ENCODE results near the gene SIMC1. TPM values are rescaled to one million over a fixed set of nuclear protein-coding genes. Genes with fewer than 3 reads are reported as not detected.

The SIMC1 gene
- total RNA-seq, 1 donor from 2014 or later: 10.9 TPM

DNA sequence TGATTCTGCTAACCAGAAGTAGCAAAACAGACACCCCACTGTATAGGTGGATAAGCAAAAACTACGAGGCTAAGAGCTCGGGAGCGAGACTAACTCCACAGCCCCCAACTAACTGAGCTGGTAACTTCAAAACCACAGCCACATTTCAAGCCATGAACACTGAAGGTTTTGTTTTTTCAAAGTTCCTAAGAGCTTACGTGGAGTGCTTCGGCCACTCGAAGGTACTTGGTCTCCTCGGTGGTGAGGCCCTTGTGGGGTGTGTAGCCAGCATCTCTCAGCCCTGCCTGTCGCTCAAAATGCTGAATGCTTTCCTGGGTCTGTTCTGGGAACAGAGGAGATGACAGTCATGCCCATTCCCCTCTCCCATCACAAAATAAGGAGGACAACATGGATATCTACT is 112.2 kb downstream of the SIMC1 start:
- Mint-ChIP-seq H3K9me3 (no peaks in the 10 kb centered on the region), H3K4me3 (no peak overlapping the region), H3K4me1 (no peaks in the 10 kb centered on the region), H3K27ac (no peak overlapping the region), H3K36me3 (peaks cover 47% of the 10 kb centered on the region), H3K27me3 (ENCODE audit: insufficient read depth, low read depth) (no peaks in the 10 kb centered on the region)
- H3K4me2 ChIP-seq: no peak overlapping the region
- peaks cover 38% of the 10 kb centered on the region for H3K79me2 ChIP-seq (ENCODE audit: low read depth)
- TF ChIP-seq EZH2 (IDR thresholded peaks at IDR 0.05) (no peak), CTCF (IDR thresholded peaks at IDR 0.05) (no peak), EZH2phosphoT487 (IDR thresholded peaks at IDR 0.05) (no peak)
- peaks cover 3% of the 10 kb centered on the region for H3K4me1 ChIP-seq
- DNase-seq (ENCODE audit: low spot score): no peak
- H2AFZ ChIP-seq (replicated peaks): no peak overlapping the region
- no peaks in the 10 kb centered on the region for H3F3A ChIP-seq (ENCODE audit: low read depth)
- H3K27me3 ChIP-seq: no peaks in the 10 kb centered on the region
- H3K9me3 ChIP-seq (ENCODE audit: low read depth): no peaks in the 10 kb centered on the region
- no peak overlapping the region for H3K27ac ChIP-seq
- no peaks in the 10 kb centered on the region for H3K36me3 ChIP-seq
- H3K4me3 ChIP-seq: no peak overlapping the region
- H4K20me1 ChIP-seq (ENCODE audit: low read depth): peaks cover 55% of the 10 kb centered on the region
- H3K9ac ChIP-seq: no peak overlapping the region

GRCh38 chr5:176352116-176352878 is 114.1 kb downstream of the SIMC1 start:
- Histone ChIP-seq H3K9me3 (ENCODE audit: low read depth) (no peaks in the 10 kb centered on the region), H3K4me3 (no peak overlapping the region), H3F3A (ENCODE audit: low read depth) (no peaks in the 10 kb centered on the region), H3K79me2 (ENCODE audit: low read depth) (peaks cover 57% of the 10 kb centered on the region), H3K27ac (no peak overlapping the region), H3K36me3 (no peaks in the 10 kb centered on the region), H3K4me1 (peaks cover 11% of the 10 kb centered on the region), H3K27me3 (no peaks in the 10 kb centered on the region), H2AFZ (replicated peaks) (no peak overlapping the region), H3K4me2 (no peak overlapping the region), H4K20me1 (ENCODE audit: low read depth) (peaks cover 74% of the 10 kb centered on the region), H3K9ac (no peak overlapping the region)
- peaks cover 6% of the 10 kb centered on the region for H3K4me1 Mint-ChIP-seq
- H3K36me3 Mint-ChIP-seq: peaks cover 52% of the 10 kb centered on the region
- no peak for TF ChIP-seq EZH2 (IDR thresholded peaks at IDR 0.05)
- no peak for TF ChIP-seq CTCF (IDR thresholded peaks at IDR 0.05)
- TF ChIP-seq EZH2phosphoT487 (IDR thresholded peaks at IDR 0.05): no peak
- no peak overlapping the region for H3K27ac Mint-ChIP-seq
- no peaks in the 10 kb centered on the region for H3K9me3 Mint-ChIP-seq
- DNase-seq (ENCODE audit: low spot score): no peak
- no peak overlapping the region for H3K4me3 Mint-ChIP-seq
- H3K27me3 Mint-ChIP-seq (ENCODE audit: insufficient read depth, low read depth): no peaks in the 10 kb centered on the region

DNA sequence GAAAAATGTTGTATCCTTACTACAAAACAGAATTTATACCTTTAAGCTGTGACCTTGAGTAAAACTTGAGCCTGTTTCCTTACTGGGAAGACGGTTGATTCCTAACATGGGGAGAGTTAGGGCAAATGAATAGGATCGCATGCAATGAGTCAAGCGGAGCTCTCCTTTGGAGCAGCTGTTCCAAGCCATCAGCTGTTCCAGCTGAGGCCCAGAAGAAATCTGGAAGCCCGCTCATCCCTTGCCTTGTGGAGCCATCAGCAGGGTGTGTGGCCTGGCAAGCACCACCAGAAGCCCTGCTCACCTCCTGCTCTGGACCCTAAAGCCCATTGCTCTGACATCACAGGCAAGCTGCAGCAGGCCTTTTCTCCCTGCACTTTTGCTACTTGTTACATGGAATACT is 115.3 kb downstream of the SIMC1 start:
- H3K36me3 ChIP-seq: no peaks in the 10 kb centered on the region
- Mint-ChIP-seq H3K4me3 (no peak overlapping the region), H3K4me1 (peaks cover 6% of the 10 kb centered on the region), H3K9me3 (no peaks in the 10 kb centered on the region), H3K27me3 (ENCODE audit: insufficient read depth, low read depth) (no peaks in the 10 kb centered on the region), H3K36me3 (peaks cover 52% of the 10 kb centered on the region), H3K27ac (no peak overlapping the region)
- H2AFZ ChIP-seq (replicated peaks): no peak overlapping the region
- H3K4me2 ChIP-seq: no peak overlapping the region
- H3K4me3 ChIP-seq: no peak overlapping the region
- H3K4me1 ChIP-seq: peaks cover 11% of the 10 kb centered on the region
- H3K9ac ChIP-seq: no peak overlapping the region
- H3F3A ChIP-seq (ENCODE audit: low read depth): no peaks in the 10 kb centered on the region
- peaks cover 70% of the 10 kb centered on the region for H3K79me2 ChIP-seq (ENCODE audit: low read depth)
- H3K27ac ChIP-seq: no peak overlapping the region
- H3K9me3 ChIP-seq (ENCODE audit: low read depth): no peaks in the 10 kb centered on the region
- H4K20me1 ChIP-seq (ENCODE audit: low read depth): peaks cover 86% of the 10 kb centered on the region
- no peak for TF ChIP-seq CTCF (IDR thresholded peaks at IDR 0.05)
- TF ChIP-seq EZH2 (IDR thresholded peaks at IDR 0.05): no peak
- no peak for TF ChIP-seq EZH2phosphoT487 (IDR thresholded peaks at IDR 0.05)
- H3K27me3 ChIP-seq: no peaks in the 10 kb centered on the region
- DNase-seq (ENCODE audit: low spot score): no peak
